Measurements from ENCODE around the gene MESP2.

MESP2 gene

DNA sequence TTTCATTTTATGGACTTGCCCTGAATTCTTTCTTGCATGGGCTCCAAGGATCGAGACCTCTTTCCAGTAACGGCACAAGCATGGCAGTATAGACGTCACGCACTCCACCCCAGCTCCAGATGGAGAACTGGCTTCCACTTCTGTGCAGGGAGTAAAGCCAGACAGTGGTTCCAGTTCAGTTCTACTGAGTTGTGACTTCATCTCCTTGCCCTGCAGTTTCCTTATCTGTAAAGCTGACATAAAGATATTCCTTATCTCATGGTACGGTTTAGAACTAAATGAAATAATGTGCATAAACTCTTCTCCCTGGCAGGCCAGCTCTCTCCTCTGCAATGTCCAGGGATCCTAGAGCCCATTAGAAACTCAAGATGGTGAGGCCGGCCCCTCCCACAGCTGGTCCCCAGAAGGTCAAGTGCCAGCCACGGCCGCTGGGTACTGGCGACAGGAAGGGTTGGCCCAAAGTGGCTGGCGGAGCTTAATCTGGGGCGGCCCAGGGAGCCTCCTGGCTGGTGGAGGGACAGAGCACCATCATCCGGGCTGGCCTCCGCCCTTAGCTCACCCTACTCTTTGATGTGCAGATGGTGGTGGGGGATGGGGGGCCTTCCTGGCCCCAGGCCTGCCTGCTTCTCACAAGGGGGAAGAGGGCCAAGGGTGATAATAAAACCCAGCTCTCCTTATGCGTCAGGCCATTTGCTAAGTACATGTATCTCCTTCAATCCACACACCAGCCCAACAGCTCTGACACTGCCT lies 7.2 kb downstream of the MESP2 start:
- Histone ChIP-seq H3K4me2 (ENCODE audit: low read length) (no peak overlapping the region), H3K9me3 (ENCODE audit: control insufficient read depth, insufficient read depth, low read length) (no peaks in the 10 kb centered on the region), H3K27me3 (ENCODE audit: control insufficient read depth, low read length) (no peaks in the 10 kb centered on the region; the same call in none of the 2 replicates), H3K4me1 (ENCODE audit: control insufficient read depth, low read length) (no peaks in the 10 kb centered on the region), H3K79me2 (ENCODE audit: control insufficient read depth, low read length) (no peaks in the 10 kb centered on the region), H3K4me3 (ENCODE audit: low read length) (no peak overlapping the region), H3K36me3 (ENCODE audit: control insufficient read depth, low read length) (no peaks in the 10 kb centered on the region), H4K20me1 (ENCODE audit: control insufficient read depth, insufficient read depth, low read depth, low read length) (no peaks in the 10 kb centered on the region), H3K27ac (ENCODE audit: low read depth, low read length) (no peak overlapping the region), H3F3A (ENCODE audit: control insufficient read depth, insufficient read depth) (no peaks in the 10 kb centered on the region), H3K9me2 (replicated peaks; ENCODE audit: control insufficient read depth, low read length) (no peaks in the 10 kb centered on the region)
- TF ChIP-seq, protein P1, sequence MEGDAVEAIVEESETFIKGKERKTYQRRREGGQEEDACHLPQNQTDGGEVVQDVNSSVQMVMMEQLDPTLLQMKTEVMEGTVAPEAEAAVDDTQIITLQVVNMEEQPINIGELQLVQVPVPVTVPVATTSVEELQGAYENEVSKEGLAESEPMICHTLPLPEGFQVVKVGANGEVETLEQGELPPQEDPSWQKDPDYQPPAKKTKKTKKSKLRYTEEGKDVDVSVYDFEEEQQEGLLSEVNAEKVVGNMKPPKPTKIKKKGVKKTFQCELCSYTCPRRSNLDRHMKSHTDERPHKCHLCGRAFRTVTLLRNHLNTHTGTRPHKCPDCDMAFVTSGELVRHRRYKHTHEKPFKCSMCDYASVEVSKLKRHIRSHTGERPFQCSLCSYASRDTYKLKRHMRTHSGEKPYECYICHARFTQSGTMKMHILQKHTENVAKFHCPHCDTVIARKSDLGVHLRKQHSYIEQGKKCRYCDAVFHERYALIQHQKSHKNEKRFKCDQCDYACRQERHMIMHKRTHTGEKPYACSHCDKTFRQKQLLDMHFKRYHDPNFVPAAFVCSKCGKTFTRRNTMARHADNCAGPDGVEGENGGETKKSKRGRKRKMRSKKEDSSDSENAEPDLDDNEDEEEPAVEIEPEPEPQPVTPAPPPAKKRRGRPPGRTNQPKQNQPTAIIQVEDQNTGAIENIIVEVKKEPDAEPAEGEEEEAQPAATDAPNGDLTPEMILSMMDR (IDR thresholded peaks at IDR 0.05; ENCODE audit: low read depth, low read length, poor library complexity, severe bottlenecking), result no peak
- TF ChIP-seq EZH2phosphoT487 (IDR thresholded peaks at IDR 0.05; ENCODE audit: borderline replicate concordance, low read length), result no peak

DNA sequence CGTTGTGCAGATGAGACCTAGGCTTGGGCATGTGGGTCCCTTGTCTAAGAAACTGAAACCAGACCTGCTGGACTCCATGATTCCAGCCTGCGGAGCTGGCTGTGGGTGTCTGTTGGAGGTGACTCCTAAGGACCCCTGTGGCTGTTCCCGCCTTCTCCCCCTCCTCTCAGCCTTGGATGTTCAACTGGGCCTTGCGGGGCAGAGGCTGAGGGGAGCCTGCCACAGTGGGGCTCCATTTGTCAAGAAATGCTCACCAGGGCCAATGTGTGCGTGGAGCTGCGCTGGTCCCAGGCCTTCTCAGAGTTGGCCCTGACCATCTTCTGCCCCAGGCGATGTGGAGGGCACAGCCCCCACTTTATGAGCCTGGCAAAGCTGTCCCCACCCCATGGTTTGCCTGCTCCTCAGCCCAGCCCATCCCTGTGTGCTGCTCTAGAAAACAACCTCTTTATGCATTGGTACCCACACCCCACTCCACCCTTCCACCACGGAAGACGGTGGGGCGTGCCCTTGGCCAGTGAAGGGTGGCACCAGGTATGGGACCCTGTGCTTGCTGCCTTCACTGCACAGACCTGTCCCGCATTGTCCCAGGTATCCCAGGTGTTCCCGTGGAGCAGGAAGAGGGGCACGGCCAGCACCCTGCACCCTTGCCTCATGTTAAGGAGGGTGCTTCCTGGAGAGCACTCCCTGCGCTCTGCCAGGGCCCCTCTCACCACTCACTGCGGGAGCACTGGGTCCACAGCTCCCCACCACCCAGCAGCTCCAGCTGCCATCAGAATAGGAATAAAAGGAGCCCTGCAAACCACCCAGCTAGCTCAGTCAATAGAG lies 7.9 kb downstream of the MESP2 start:
- H3K9me2 ChIP-seq (replicated peaks; ENCODE audit: control insufficient read depth, low read length), result no peaks in the 10 kb centered on the region
- no peak overlapping the region for H3K4me2 ChIP-seq (ENCODE audit: low read length)
- no peak for TF ChIP-seq EZH2phosphoT487 (IDR thresholded peaks at IDR 0.05; ENCODE audit: borderline replicate concordance, low read length)
- TF ChIP-seq, protein P1 (IDR thresholded peaks at IDR 0.05; ENCODE audit: low read depth, low read length, poor library complexity, severe bottlenecking), result no peak
- no peak overlapping the region for H3K4me3 ChIP-seq (ENCODE audit: low read length)
- H3F3A ChIP-seq (ENCODE audit: control insufficient read depth, insufficient read depth), result no peaks in the 10 kb centered on the region
- H3K36me3 ChIP-seq (ENCODE audit: control insufficient read depth, low read length), result no peaks in the 10 kb centered on the region
- no peaks in the 10 kb centered on the region; the same call in none of the 2 replicates for H3K27me3 ChIP-seq (ENCODE audit: control insufficient read depth, low read length)
- no peaks in the 10 kb centered on the region for H3K9me3 ChIP-seq (ENCODE audit: control insufficient read depth, insufficient read depth, low read length)
- H3K4me1 ChIP-seq (ENCODE audit: control insufficient read depth, low read length), result no peaks in the 10 kb centered on the region
- H3K27ac ChIP-seq (ENCODE audit: low read depth, low read length), result no peak overlapping the region
- no peaks in the 10 kb centered on the region for H4K20me1 ChIP-seq (ENCODE audit: control insufficient read depth, insufficient read depth, low read depth, low read length)
- H3K79me2 ChIP-seq (ENCODE audit: control insufficient read depth, low read length), result no peaks in the 10 kb centered on the region

DNA sequence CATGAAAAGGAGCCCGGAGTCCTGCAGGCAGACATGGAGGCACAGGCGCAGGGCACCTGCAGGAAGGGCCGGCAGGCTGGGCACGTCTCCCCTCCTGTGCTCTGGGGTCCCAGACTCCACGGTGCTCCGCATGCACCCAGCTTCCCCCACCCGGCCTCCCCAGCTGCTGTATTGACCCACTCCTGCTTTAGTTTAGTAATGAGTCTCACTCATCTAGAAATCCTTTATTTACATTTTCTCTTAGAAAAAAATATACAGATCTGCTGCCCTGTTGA lies 8.5 kb downstream of the MESP2 start:
- H3K27ac ChIP-seq (ENCODE audit: low read depth, low read length), result no peak overlapping the region
- H3K4me3 ChIP-seq (ENCODE audit: low read length), result no peak overlapping the region
- H3F3A ChIP-seq (ENCODE audit: control insufficient read depth, insufficient read depth), result no peaks in the 10 kb centered on the region
- no peaks in the 10 kb centered on the region for H3K36me3 ChIP-seq (ENCODE audit: control insufficient read depth, low read length)
- no peaks in the 10 kb centered on the region for H3K9me2 ChIP-seq (replicated peaks; ENCODE audit: control insufficient read depth, low read length)
- no peaks in the 10 kb centered on the region; the same call in none of the 2 replicates for H3K27me3 ChIP-seq (ENCODE audit: control insufficient read depth, low read length)
- no peaks in the 10 kb centered on the region for H3K9me3 ChIP-seq (ENCODE audit: control insufficient read depth, insufficient read depth, low read length)
- no peak overlapping the region for H3K4me2 ChIP-seq (ENCODE audit: low read length)
- no peaks in the 10 kb centered on the region for H3K4me1 ChIP-seq (ENCODE audit: control insufficient read depth, low read length)
- H3K79me2 ChIP-seq (ENCODE audit: control insufficient read depth, low read length), result no peaks in the 10 kb centered on the region
- no peaks in the 10 kb centered on the region for H4K20me1 ChIP-seq (ENCODE audit: control insufficient read depth, insufficient read depth, low read depth, low read length)
- TF ChIP-seq EZH2phosphoT487 (IDR thresholded peaks at IDR 0.05; ENCODE audit: borderline replicate concordance, low read length), result no peak
- TF ChIP-seq, protein P1 (IDR thresholded peaks at IDR 0.05; ENCODE audit: low read depth, low read length, poor library complexity, severe bottlenecking), result no peak

All from DOHH2 (cell line).